ENCODE measurements around the gene DEFB126. TPM values are rescaled to one million over a fixed set of nuclear protein-coding genes. Genes with fewer than 3 reads are reported as not detected.

DEFB126 gene
- total RNA-seq, 1 donor from 2014 or later: not detected

Other genes starting within 250 kb of the DEFB126 start
- not detected in 2 replicates for gene DEFB125, start 54.9 kb upstream of the DEFB126 start, total RNA-seq
- gene DEFB127, start 14.9 kb downstream of the DEFB126 start, total RNA-seq: not detected in 2 replicates
- not detected in 2 replicates for gene DEFB128, start 47.1 kb downstream of the DEFB126 start, total RNA-seq
- gene DEFB129, start 84.7 kb downstream of the DEFB126 start, total RNA-seq: not detected in 2 replicates
- gene DEFB132, start 115.1 kb downstream of the DEFB126 start, total RNA-seq: not detected in 2 replicates
- 5.7 and 9.7 TPM in 2 replicates for gene C20orf96, start 148.2 kb downstream of the DEFB126 start, total RNA-seq
- gene ZCCHC3, start 155.0 kb downstream of the DEFB126 start, total RNA-seq: 19.4 and 19.5 TPM in 2 replicates
- 18.7 and 19.0 TPM in 2 replicates for gene SOX12, start 183.0 kb downstream of the DEFB126 start, total RNA-seq
- gene NRSN2, start 204.5 kb downstream of the DEFB126 start, total RNA-seq: 36.7 and 50.8 TPM in 2 replicates
- gene TRIB3, start 238.2 kb downstream of the DEFB126 start, total RNA-seq: 42.8 and 48.1 TPM in 2 replicates

All from glomerular endothelial cell (primary cell).